GM18511 (cell line): ENCODE measurements around the gene KRT83.
"Not testable (repeated sequence)": the region's sequence is repeated elsewhere in the genome, so short reads cannot be mapped to it uniquely, and the experiment has no call there.

ENCODE experiments used
- ATAC-seq: cut with Tn5 transposase; IDR thresholded peaks from one replicate; pipeline ENCODE4 v1.9.1; 2021; ENCODE audit warnings: mild to moderate bottlenecking, moderate library complexity; ENCODE audit not compliant: unreplicated experiment

The KRT83 gene

DNA sequence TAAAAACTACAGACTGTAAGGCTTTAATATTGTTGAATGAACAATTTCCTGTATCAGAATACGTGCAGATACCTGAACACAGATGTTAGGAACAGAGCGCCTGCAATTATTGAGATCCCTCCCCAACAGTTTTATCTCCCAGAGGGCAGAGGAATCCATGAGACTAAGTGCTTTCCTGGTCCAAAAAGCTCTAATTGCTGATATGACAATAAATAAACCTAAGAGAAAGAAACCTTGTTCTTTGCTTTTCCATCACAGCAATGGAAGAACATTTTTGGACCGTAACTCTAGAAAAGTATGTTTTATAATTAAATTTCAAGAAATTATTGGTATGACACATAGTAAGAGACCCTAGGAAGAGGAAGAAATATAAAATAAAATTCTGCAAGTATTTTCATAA lies 13.0 kb upstream of the KRT83 start:
- ATAC-seq = no peak

DNA sequence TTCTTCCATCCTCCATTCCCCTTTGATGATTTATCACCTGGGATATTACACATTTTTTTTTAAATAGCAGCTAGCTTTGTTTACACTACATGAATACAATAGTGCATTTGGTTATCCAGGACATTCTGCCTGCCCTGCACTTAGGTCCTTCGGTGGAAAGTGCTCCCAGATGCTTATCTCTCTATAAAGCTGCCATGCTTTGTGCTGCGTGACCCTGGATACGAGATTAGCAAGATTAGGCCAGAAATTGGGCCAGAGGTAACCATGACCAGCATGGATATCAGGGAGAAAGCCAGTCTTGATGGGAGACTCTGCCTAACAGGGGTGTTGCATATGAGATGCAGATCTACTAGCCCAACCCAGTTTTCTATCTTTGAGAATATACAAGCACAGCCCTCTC lies 12.1 kb upstream of the KRT83 start:
- no peak for ATAC-seq

DNA sequence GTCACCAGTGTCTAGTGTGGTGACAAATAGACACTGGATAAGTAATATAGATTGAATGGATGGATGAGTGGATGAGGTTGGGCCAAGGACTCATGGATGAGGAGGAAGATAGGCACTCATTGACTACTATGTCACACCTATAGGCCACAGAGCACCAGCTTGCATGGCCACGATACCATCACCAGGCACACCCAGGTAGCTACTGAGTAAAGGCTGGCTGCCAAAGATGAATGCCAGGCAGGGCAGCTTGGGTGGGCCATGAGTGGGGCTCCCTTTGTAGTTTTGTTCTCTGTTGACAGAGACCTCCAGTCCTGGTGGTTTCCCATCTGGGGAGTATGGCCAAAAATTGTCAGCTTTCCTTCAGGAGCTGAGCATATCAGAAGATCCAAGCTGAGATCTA lies 11.2 kb upstream of the KRT83 start:
- ATAC-seq = no peak

DNA sequence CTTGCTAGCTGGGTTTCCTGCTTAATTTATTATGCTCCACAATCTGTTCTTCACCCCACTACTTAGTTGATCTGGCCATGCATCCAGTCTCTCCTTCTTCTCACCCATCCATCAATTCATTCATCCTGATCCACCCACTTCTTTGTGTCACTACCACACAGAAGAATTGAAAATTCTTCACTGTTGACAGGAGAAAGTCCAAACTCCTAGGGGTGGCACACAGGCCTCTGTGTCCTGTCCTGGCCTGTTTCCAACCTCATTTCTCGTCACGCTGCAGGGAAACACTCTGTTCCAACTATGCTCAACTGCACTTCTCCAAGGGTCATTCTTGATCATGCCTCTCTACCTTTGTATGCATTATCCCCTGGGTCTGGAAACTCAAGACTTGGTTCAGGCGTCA lies 10.6 kb upstream of the KRT83 start:
- no peak for ATAC-seq

DNA sequence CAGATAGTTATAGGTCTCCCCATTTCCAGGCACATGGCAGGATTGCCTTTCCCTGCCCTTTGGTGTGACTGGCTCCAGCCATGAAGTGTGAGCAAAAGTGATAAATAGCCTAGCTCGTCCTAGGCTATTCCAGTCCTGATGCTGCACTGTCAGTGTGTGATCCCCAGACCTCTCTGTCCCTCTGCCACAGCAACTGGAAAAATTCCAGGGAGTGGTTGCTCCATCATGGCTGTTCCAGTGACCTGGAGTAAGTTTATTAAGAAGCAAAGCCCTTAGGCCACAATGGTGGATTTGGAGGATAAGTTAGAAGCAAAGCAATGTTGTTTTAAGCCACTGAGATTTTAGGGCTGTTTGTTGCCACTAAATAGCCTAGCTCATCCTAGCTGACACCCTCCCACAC lies 9.8 kb upstream of the KRT83 start:
- no peak for ATAC-seq

DNA sequence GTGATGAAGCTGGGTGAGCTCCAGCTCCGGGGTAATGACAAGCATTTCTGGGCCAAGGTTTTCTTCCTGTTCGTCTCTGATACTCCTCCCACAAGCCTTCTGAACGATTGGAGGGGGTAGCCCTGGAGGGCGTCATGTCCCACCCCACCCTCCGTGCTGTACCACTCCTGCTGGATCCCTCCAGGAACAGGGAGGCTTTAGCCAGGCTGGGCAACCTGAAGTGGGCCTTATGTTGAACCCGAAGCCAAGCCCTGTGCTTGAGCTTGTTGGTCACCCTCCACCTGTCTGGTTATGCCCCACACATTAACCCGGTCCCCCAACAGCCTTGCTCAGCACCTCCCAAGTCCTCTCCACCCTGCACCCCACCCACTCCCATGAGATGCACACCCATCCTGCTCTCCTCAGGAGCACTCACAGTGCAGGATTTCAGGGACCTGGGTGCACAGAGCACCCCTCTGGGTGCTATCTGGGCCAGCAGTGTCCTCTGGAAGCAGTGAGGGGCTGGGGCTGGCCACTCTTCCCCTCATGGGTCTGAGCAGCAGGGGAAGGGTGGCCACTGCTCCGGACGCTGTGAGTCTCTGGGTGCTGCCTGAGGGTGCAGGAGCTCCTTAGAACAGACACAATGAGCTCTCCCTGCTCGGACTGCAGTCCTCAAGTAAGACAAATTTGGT lies 6.8 kb upstream of the KRT83 start:
- ATAC-seq = no peak

DNA sequence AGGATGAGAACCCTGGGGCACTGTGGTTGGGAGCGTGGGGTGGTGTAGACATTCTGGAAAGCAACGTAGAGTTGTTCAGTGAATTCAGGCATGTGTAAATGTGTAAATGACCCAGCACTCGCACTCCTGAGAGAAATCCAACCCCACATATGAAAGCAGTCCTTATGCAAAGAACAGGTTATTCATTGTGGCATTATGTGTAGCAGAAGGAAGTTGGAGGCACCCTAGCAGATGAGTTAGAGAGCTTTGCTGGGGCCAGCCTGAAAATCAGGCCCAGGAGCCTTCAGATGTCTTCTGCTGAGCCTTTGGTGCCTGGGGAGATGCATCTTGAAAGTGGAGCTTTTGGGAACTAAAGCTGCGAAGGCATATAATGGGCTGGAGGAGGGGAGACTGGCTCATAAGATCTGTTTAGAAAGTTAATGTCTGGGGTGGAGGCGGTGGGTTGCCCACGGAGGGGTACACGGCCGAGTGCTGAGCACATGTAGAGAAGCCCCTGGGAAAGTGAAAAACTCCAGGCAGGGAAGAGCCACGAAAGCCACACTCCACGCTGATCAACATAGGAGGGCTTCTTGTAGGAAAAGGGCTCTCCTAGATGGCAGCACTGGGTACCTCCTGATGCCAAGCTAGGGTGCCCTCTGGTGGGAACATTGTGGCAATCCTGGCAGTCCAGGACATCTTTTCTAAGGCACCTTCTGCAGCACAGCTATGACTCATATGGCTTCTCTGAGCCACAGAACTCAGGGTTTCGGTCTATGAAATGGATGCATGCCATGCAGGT lies 6.0 kb upstream of the KRT83 start:
- ATAC-seq = peak; percentile 97

DNA sequence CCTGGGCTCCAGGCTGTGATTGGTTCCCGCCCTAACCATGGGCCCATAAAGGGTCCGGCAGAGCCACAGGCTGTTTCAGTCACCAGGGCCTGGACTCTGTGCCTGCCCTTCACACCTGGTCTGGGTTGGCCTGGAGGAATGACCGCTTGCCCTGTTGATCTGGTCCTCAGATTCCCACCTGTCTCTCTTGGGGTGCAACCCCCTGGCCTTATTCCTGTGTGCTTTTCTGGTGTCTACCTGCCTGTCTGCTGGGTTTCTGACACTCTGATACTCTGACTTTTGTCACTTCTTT lies 2.9 kb upstream of the KRT83 start:
- ATAC-seq = no peak

DNA sequence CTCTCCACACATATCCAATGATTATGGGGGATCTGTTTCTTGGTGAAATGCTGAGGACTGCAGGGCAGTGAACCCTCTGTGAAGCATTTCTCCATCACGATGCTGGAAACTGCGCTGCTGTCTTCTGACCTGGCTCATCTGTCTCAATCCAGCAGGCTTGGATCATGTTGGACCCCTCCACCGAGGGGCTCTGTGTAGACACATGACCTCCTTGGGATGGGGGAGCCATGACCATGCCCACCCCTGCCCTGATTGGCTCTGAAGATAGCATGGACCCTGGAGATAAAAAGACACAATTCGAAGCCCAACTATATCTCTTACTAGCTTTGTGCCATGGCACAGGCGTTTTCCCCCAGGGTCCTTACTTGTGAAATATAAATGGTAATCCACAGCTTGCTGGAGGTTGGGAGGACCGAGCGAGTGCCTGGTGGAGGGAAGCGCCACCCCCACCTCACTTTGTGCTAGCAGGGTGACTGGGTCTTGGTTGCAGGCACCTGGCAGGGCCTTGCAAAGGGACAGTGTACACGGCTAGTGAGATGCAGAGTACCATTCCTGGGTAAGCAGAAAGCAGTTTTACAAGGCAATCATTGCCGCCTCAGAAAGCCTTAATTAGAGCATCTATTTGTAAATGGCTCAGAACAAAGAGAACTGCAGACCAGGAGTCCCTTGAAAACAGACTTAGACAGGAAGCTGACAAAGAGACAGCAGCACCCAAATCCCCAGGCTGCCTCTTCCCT lies 2.4 kb upstream of the KRT83 start:
- ATAC-seq = no peak

DNA sequence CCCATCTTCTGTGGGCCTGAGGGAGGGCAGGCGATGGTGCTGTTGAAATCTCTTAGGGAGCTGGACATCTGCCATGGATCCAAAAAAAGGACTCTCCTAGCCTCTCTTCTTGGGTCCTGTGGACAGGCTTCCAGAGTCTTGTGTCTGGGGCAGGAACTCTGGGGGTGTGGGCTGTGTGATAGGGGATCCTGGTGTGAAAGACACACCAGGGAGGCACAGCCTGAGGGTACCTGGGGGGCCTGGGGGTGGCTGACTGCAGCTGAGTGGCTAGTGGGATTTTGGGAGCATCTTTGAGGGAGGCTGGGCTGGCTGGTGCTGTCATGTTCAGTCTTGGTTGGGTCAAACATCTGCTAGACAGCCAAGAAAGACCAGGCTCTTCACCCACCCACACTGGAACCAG lies 1.8 kb upstream of the KRT83 start:
- no peak for ATAC-seq

DNA sequence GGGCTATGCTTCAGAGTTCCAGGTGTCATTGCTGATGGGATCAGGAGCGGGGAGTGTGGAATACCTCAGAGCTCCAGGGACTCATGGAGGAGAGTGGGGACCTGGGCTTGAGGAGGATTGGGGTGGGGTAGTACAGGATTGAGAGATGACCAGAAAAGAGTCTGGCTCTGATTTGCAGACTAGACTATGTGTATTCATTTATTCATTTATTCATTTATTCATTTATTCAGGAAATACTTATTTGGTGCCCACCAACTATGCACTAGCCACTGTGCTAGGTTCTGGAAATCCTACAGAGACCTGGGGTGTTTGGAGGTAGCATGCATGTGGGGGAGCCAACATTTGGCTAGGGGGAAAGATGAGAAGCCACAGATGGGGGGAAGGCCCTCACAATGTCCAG lies 871 bp upstream of the KRT83 start:
- ATAC-seq = no peak

DNA sequence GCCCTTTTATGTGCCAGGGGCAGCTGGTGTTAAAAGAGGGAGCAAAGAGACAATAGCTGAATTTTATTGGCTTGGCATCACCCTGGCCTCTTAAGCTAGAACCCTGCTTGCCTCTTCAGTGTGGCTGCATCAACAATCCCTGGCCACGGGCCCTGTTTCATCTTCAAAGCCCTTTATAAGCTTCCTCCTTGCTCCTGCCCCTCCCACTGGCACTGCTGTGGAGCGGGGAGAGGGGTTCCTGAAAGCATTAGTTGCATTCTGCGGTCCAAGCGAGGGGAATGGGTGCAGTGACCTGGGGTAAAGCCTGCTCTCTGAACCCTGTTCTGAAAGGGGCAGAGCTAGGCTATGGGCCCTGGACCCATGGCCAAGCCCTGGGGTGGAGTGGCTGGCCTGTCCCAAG lies 220 bp upstream of the KRT83 start:
- ATAC-seq = no peak

DNA sequence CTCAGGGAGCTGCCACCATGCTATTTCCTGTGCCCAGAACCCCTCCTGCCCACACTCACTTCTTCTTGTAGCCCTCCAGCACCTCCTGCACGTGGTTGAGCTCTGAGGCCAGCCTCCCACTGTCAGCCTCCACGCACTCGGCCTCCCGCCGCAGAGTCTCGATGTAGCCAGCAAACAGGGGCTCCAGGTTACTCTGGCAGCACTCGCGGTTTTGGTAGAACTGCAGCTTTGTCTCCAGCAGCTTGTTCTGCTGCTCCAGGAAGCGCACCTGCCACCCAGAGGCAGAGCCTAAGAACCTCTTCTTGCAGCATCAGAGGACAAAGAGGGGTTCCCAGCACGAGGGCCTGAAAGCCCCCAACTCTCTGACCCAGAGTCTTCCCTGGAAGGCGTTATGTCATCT lies 2.1 kb downstream of the KRT83 start:
- ATAC-seq = no peak

DNA sequence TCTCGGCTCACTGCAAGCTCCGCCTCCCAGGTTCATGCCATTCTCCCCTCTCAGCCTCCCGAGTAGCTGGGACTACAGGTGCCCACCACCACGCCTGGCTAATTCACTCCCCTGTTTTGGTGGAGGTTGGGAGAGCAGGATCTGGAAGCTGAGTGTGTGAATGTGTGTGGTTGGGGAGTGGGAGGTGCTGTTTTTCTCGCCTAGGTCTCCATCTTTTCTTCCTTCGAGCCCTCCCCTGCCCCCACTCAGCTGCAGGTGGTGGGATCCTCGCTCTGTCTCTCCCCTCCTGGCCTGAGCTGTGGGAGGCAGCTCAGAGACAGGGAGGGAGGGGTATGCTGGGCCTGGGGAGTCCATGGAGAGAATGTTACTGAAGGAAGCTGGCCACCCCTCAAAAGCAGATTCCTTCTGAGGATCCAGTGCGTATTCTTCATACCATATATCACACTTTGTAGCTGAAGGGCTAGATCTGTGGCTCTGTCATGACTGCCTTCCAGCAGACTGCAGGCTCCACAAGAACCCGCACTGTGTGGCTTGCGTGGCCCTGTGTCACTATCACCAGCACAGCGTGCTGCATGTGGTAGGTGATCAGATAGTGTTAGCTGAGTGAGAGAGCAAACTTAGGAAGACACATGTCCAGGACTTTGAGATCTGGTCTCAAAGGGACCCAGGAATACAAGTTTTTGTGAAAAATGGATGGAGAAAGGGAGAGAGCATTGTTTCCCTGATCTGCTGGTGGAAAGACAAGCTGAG lies 2.8 kb downstream of the KRT83 start:
- ATAC-seq = no peak

DNA sequence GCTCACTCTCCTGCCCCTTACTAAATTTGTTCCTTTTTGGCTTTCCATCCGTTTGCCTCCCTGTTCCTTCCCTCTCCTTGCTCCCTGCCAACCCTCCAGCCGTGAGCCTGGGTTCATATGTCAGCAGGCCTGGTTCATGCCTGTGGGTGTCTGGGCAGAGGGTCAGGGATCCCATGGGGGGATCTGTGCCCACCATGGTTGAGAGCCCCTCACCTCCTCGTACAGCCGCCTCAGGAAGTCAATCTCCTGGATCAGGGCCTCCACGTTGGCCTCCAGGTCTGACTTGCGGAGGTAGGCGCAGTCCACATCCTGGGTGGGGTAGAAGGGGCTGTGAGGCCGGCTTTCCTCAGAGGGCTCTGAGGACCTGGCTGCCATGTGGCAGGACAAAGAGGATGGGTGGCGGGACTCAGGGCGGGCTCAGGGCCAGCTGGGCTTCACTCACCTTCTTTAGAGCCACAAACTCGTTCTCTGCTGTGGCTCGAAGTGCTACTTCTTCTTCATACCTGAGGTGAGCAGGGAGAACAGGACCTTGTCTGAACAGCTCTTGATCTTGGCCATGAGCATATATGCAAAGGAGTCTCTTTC lies 3.6 kb downstream of the KRT83 start:
- ATAC-seq = no peak

DNA sequence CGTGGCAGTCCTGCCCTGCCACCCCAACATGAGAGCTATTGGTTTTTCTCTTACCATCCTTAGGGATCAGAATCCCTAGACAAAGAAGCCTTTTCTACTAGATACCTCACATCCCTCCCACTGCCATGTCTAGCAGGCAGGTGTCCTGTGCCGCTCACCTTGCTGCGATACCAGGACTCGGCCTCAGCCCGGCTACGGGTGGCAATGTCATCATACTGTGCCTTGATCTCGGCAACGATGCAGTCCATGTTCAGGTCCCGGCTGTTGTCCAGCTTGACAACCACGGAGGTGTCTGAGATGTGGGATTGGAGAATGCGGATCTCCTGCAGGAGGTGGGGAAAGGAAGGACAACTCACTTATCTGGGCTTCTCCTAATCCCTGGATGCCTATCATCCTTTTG lies 4.5 kb downstream of the KRT83 start:
- ATAC-seq = no peak

DNA sequence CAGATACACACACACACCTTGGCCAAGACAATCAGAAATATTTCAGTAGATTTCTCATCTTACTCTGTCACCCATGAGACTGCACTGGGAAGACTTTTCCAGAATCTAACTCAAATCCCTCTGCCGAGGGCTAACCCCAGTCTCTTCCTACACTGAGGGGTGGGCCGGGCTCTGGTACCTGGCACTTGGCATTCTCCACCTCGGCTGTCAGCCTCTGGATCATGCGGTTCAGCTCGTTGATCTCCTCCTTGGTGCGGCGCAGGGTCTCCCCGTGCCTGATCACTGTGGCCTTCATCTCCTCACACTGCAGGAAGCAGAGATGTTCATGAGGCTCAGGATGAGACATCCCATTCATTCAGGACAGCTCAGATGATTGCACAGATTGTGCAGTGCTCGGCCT lies 4.9 kb downstream of the KRT83 start:
- ATAC-seq = no peak

DNA sequence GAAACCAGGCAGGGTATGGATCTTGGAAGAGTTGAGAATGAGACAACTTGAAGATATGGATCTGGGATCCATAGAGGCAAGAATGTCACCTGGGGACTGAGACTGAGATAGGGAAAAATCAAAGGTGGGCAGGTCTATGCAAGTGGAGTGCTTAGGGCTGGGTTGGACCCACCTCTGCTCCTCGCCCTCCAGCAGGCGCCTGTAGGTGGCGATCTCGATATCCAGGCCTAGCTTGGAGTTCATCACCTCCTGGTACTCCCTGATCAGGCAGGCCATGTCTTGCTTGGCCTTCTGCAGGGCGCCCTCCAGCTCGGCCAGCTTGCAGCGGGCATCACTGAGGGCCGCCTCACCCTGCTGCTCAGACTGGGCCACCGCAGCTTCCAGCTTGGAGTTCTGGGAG lies 5.5 kb downstream of the KRT83 start:
- not testable (repeated sequence) for ATAC-seq

DNA sequence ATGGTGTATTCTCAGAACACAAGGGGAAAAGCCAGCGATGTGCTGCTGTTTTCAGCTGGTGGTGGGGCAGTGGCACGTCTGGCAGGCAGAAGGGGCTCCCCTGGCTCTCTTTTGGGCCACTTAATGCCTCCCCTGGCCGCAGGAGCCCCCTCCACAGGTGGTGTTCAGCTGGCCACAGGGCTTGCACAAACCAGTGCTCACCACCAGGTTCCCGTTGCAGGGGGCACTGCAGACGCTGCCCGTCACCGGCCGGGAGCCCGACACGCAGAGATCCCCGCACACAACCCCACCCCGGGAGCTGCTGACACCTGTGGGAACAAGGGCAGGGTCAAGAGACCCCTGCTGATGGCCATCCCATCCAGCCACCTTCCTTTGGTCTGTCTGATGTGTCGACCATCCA lies 6.7 kb downstream of the KRT83 start:
- ATAC-seq = no peak

DNA sequence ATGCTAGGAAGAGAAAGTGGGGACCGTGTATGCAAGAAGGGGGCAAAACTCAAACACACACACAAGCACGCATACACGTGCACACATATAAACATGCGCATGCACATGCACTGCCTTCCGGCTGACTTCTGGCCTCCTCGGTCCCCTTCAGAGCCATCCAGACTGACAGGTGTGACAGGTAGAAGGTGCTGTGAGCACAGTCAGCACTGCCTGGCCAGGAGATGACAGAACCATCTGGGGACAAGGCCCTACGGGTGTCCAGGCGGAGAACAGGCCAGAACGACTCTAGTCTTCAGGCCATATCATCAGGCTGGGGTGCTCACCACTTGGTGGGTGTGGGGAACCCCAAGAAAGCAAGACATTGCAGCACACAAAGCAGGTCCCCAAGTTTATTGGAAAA lies 7.3 kb downstream of the KRT83 start:
- ATAC-seq = no peak

DNA sequence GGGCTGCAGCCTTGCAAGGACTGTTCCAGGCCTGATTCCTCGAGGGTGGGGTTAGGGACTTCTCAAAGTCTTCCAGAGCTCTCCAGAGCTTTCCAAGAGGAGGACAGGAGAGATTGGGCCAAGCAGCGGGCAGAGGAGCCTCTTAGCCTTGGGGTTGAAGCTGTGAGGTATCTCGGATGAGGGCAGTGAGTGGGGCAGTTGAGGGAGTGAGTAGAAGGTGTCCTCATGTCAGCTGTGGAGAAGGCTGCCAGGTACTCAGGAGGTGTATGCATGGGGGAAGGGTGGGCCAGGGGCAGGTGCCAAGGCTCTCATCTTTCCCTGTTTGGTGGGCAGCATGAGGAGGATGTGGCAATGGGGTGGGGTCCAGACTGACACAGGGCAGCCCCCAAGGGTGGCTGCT lies 7.7 kb downstream of the KRT83 start:
- ATAC-seq = no peak
